CD4-positive, alpha-beta T cell treated with Interleukin-10 for 1 hour (primary cell): ENCODE results near the gene MTPN.

Source experiments
- DNase-seq: peaks from one replicate; pipeline ENCODE4 v3.0.0-alpha.2; 2020

The MTPN gene

DNA sequence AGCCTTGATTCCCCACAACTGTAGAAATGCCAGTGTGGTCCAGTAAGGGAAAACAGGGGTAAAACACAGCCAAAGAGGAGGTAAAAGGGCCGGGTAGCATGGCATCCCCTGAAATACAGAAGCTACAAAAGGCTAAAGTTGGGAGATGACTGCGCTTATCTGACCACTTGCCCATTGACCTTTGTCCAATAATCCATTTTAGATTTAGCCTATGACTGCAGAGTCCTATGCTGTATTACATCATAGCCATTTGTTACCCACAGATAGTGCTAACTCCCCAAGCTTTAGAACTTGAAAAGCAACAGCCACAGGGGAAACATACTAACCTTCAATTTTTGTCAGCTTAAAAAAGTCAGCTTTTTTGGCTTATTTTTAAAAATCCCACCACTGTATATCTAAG, 26.2 kb downstream of the MTPN start:
- no peak for DNase-seq

DNA sequence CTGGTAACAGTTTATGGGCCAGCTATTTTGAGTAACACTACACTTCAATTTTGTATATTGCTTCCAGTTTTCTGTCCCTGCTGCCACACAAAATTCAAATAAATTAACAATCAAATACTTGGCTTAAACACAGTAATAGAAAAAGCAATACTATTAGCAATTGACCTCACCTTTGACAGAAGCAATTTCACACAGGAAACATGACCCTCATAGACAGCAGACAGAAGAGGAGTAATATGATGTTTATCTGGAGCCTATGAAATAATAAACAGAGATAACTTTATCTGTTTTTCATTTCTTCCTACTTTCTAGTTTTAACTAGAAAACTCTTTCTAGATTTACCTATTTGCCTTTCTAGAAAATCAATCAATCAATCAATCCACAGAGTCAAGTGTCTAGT, 26.7 kb downstream of the MTPN start:
- DNase-seq = no peak

DNA sequence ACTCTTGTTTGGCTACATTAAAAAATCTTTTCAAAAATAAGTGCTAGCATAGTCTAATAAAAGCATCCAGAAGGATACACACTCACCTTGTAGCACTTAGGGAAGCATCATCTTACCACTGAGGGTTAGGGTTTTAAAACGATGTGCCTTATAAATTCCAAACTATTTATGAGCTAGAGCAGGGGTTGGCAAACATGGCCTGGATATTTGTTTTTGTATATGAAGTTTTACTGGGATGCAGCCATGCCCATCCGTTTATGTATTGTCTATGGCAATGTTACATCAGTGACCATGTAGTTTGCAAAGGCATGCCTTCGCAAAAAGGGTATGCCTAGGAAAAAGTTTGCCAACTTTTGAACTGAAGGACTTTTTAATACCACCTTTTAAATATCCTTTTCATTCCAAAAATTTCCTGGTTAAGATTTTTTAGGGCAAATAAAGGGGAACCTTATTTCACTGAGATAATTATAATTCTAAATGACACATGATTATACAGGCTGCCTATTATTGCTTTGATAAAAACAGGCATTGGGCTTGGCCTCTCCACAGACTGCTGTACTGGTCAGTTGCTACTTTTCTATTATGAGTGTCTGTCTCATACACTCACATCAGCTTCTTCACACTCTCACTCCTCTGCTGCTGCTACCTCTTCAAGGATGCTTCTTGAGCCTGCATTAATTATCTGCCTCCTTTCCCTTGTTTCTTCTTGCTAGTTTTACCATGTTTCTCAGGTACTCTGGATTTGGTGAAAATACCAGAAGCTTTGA, 30.7 kb downstream of the MTPN start:
- DNase-seq = no peak

DNA sequence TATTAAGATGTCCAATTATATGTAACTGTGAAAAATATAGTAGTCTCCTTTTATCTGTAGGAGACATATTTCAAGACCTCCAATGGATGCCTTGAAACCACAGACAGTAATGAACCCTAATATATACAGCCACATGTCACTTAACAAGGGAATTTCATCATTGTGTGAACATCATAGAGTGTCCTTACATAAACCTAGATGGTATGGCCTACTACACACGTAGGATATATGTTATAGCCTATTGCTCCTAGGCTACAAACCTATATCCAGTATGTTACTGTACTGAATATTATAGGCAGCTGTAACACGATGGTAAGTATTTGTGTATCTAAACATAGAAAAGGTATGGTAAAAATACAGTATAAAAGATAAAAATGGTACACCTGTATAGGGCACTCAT, 32.4 kb downstream of the MTPN start:
- no peak for DNase-seq

DNA sequence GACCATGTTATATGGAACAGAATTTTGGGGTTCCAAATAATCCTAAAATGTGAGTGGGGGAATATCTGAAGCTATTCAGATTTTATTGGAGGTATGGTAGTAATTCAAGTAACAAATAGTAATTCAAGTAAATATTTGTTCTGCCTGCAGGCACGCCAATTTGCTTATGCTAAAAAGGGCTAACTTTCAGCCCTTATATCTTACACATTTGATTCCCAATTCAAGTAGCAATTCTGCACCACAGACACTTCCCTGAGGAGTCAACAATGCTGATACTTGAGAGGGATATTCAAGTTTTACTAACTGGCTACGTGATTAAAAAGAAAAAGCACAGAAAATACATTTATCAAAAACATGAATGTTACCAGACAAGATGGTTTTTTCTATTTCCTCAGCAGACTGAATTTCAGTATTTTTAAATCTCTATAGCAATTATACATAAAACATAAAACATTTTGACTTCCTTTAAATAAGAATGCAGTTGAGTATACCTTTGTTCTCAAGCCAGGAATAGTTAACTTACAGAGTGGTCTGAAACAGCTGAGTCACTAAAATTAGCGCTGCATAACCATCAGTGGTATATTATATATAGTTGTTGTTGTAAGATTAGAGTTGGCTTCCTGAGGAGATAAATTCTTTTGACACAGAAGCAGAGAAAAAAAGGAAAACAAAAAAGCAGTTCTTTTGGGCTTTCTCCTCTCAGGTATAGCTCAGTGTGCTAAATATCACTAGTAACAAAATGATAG, 33.9 kb downstream of the MTPN start:
- DNase-seq = no peak

DNA sequence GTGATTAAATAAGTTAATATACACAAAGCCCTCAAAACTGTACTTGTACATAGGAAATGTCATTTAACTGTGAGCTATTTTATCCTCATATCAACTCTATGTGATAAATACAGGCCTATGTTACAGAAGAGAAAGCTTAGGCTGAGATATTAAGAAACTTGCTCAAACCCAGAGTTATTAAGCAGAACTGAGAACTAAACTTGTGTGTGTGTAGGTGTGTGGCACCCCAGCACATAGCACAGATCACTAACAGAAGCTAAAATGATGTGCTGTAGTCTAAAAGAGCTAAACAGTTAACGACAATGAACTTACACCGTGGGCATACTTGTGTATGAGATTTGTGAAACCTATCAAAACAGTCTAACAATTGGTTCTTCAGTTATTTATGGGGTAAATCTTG, 34.5 kb downstream of the MTPN start:
- no peak for DNase-seq

DNA sequence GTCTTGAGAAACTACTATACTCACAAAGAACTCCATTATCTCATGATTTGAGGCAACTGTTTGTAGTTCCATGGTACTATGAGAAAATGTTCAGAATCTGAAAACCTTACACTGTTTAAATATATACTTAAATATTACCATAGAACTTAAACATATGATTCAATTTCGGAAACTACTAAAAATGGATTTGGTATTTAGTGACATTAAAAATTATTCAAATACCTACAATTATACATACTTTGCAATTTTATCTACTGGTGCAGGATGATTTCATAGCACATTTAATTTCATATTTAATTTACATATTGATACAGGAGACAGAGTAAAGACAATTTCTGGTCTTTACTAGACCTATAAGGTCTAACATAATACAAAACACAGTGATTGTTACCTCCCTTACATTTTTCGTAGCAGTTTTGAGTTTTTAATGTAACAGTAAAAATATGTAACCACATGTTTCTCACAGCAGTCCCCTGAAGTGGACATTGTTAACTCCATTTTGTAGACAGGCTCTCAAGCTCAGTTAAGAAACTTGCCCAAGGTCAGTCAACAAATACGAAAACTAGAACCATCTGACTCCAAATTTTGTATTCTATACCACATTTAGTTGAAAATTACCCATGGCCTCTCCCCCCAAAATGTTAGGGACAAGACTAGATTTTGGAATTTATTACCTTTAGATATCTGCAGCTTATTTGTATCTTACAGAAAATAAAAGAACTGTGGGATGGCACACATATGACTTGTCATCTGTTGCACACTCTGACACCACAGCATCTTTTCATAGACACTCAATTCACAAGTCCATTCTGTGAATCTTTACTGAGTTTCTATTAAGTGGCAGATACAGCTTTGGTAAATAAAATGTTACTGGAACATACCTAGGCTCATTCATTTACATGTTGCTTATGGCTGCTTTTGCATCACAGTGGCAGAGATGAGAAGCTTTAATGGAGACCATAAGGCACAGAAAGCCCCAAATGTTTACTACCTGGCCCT, 36.8 kb downstream of the MTPN start:
- no peak for DNase-seq

DNA sequence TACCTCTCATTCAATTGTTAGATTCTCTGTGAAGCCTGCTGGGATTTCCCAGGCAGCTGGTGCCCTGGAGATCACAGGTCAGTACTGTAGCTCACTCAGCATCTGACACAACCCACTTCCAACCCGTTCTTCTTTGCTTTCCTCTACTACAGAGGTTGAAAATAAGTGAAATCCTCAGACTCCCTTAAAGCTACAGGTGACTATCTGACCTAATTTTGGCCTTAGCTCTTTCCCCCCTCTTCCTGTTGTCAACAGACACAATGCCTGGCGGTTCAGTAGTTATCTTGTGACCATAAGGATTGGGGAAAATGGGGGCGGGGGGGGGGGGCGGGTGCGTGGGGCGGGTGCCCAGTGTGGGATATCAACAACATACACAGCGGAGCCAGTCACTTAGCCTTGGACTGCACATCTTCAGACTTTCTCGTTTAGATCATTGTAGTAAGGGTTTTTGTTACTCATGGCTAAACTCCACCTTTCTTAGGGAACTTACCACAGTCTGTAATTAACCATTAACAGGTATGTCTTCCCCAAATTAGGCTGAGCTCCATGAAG, 37.8 kb downstream of the MTPN start:
- DNase-seq = no peak

DNA sequence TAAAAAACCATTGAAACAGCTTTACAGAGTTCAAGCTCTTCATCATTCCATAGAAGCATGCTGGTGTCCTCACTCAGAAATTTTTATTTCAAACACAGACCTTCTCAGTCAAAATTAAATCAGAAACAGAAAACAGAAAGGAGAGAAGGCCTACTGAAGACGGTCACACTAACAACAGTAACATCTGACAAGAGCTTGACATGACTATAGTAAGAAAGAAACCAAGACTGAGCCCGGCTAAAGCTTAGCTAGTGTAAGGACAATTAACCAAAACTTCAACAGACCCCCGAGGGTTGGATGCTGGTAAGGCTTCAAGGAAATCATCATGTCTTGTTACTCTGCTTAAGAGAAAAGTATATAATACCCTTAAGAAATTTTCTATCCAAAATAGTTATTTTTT, 38.6 kb downstream of the MTPN start:
- no peak for DNase-seq

DNA sequence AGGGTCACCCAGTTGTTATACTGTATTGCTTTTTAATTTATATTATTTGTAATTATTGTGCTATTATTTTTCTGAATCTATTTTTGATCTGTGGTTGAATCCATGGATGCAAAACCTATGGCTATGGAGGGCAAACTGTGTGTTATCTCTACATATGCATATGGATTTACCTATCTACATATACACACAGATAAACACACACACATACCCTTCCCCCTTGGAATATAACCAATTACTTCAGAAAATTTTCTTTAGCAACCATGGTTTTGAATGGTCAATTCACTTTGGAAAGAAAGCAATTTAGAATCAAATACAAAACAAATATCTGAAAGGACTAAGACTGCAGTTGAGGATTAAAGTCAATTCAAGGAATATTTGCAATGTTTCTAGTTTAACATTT, 39.1 kb downstream of the MTPN start:
- DNase-seq = no peak

DNA sequence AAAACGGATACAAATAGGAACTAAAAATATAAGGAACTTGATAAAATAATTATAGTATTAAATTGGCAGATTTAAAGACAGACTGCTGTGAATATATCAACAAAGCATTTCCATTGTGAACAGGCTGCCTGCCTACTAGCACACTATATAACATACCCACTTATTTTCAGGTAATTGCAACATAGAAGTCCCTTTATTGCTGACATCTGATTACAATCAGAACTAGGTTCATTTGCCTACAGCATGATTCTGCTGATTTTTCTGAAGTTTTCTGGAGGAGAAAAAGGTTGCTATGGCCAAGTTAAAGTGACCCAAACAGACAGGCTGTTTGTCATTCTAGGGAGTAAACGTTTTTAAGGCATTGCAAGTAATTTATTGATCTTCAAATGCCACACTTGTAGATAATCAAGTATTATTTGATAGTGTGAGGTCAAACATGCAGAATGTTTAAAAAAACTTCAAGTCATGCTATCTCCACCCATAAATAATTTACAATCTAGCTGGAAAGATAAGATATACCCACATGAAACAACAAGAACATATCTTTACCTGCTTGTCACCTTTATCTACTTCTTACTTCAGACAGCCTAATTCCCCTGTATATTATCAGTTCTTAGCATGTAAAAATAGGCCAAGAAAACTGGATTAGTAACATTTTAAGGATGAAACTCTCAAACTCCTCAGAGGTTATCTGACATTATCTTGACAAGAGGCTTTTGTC, 40.5 kb downstream of the MTPN start:
- DNase-seq = no peak

DNA sequence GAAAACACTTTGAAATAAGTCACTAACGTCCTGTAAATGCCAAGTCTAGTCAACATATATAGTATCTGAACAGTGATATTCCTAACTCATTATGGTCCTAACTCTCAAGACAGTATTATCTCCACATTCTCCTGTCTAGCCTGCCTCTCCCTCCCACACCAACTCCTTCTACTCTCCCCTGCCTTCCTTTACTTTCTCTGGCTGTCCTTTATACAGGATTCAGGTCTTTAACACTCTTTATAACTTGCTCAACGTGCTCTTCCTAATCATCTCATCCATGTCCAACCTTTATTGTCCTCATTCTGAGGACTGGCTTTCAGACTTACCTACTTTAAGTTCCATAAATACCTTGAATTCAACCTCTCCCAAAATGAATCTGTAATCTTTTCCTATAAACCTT, 42.5 kb downstream of the MTPN start:
- no peak for DNase-seq

DNA sequence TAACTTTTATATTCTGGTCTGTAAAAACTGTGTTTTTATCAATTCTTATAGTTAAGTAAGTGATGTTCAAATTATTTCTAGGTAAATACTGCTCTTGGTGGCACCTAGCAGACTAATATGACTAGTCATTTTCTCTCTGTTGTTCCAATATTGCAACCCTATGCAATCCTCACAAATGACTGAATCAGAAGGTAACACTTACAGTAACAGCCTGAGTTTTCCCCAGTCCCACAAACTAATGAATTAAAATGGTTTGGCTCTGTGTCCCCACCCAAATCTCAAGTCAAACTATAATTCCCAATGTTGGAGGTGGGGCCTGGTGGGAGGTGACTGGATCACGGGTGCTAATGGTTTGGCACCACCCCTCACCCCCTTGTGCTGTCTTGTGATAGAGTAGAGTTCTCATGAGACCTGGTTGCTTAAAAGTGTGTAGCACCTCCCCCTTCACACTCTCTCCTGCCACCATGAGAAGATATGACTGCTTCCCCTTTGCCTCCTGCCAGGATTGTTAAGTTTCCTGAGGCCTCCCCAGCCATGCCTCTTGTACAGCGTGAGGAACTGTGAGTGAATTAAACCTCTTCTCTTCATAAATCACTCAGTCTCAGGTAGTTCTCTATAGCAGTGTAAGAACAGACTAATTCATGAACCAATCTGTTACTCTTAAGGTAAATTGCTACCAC, 43.5 kb downstream of the MTPN start:
- no peak for DNase-seq

DNA sequence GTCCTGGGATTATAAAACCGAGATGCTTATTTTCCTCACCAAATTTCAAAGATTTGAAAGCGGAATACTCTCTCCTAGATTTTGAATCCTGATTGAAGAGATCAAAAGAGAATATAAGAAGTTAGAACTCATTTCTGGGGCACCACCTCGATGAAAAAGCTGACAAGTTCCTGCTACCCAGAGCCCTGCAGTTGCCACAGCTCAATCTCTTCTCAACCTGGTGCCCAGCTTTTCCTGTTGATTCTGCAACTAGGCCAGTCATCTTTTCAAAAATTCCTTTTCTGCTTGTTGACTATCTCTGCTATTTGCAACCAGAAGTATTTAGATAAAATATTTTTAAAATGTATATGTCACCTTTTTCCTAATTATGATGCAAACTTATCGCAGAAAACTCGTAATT, 45.0 kb downstream of the MTPN start:
- no peak for DNase-seq

DNA sequence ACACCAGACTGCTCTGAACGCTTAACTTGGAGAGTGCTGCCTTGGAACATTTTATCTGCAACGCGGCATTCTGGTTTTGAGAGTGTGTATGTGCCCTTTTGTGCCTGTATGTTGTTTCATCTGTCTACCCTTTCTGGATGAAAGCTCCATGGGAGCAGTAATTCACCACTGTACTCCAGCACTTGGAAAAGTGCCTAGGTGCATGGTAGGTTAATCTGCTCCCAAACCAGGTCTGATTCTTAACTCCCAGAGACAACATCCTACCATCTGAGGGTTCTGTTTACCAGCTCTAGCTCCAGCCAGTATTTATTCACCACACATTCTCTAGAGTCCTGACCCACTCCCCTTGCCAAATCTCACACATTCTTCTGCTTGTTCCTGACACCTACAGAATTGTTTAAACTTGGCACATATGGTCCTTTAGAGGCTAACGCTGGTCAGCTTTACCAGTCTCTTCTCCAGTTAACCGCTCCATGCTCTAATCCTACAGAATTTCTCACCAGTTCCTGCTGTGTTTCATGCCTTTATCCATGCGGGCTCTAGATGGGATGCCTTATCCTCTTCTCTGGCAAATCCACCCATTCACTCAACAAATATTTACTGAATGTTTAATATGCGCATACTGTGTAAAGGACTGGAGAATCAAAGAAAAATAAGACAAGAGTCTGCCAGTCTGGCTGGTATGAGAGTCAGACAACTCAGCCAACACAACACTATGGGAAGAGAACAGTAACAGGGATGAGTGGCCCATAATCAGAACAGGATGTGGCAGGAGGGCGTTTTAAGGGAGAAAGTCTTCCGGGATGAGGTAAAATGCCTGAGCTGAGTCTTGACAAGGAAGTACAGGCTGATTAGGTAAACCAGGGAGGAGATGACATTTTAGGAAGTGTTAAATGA, 46.3 kb downstream of the MTPN start:
- DNase-seq = no peak

DNA sequence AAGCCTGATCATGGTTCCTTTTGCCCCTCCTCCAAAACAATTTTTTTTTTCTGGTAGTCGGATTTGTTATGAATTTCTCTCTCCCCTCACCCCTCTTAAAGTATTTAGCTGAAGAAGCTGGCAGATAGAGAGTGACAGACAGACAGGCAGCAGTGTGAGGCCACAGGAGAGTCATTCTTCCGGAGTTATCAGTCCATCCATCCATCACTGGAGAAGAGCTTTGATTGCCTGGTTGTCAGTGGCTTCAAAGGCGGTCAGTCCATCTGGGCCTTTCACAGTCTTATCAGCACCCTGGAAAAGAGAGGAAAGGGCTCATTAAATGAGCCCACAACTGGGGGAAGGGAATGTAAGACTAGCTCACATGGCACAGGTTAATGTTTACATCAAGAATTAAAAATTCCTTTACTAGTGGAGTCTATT, 47.4 kb downstream of the MTPN start:
- DNase-seq = no peak

DNA sequence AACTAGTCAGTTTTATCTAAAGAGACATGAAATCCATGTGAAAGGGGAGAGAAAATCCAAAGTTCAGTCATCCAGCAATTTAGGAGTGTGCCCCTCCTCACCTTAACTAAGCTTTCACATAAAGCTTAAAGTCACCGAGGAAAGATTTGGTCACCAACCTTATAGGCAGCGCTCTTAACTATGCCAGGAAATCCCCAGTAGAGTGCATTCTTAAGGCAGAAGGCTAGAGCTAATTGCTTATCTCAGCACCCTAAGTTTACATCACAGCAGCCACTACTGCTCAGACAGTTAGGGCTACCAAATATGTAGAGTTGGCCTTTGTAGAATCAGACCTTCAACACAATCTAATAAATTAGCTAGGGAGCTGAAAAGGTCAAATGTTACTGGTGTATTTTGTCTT, 47.9 kb downstream of the MTPN start:
- no peak for DNase-seq

DNA sequence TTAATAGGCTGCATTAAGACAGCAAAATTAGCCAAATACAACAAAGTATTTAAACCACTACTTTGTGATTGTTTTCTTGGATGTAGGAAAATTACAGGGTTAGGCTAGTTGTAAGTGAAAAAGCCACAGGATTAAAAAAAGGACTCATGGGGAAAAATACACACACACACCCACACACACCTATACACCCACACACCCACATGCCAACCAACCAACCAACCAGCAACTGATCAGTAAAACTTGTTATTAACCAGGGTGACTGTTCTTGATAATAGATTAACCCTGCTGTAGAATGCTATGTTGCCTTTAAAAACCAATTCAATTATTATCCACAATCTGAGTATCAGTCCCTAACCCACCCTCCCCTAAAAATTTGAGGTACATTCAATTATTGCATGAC, 49.0 kb downstream of the MTPN start:
- DNase-seq = no peak

DNA sequence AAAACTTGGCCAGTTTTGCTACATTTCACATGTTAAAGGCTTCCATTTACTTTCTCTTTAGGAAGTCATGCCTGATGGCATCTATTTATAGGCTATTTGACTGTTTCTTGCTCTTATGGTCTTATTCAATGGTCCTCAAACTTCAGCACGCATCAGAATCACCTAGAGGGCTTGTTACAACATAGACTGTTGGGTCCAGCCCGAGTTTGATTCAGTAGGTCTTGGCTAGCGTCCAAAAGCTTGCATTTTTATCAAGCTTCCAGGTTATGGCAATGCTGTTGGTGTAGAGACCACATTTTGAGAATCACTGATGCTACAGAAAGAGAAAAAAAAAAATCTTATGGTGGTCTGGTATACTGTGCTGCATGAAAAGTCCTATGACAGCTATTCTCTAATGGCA, 51.9 kb downstream of the MTPN start:
- DNase-seq = no peak

DNA sequence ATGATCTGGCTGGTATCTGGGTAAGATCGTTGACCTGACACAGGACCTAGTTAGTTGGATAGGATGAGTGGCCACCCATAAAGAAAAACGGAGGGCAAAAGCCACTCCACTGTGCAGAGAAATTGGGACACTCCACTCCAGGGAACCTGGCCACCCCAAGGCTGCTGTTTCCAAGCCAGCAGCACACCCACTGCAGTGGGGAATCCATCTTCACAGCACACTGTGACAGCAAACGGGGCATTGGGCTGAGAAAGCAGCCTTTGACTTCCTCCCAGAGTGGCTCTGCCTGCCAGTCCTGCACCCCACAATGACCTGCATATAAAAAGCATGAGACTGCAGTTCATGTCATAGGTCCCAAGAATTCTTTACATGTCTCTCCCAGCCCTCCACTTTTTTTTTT, 52.9 kb downstream of the MTPN start:
- DNase-seq = no peak

DNA sequence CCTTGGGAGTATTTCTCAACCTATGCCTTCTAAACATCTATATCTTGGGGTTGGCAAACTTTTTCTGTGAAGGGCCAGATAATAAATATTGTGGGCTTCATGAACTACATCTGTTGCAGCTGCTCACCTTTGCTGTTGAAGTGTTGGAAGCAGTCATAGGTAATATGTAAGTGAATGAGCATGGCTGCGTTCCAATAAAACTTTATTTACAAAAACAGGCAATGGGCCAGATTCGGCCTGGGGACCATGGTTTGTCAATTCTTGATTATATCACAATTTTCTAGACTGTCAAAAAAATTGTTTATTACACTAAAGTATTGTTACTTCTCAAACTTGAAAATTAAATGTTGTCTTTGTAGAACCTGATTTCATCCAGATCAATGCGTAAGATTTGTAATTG, 54.9 kb downstream of the MTPN start:
- DNase-seq = no peak
